ENCODE measurements around the gene FAM120B.

DNA sequence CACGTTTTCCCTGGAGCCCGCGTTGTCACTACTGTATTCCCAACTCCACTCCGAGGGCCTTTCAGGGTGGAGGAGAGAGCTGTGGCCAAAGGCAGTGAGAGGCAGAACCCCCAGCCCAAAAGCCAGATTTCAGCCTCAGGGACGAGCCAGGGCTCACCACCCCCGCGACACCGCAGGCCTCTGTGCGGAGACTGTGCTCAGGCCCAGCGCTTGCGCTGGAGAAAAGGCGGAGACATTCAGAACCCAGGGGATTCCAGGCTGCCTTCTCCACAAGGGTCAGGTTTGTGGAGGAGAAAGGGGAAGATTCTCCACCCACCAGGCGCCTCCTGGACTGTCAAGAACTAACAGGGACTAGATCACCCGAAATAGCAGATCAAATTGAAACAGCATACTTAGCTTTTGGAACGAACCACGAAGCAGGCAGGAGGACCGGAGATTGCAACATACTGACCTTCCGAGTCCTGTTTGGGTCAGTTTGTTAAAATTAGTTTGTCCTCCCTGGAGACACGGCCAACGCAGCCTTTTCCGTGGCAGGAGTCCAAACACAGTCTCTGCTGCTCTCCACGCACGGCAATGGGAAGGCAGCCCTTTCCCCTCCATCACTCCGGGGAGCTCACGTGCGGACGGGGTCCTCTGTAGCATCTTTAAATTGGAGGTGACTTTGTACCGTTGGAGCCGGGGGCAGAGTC is 30.0 kb upstream of the FAM120B start:
- no peak for TF ChIP-seq SPI1 (IDR thresholded peaks at IDR 0.05; ENCODE audit: borderline replicate concordance, low read depth)
- TF ChIP-seq CTCF (IDR thresholded peaks at IDR 0.05; ENCODE audit: insufficient read depth, low read length), result no peak

Data from HL-60 (cell line).